Upper lobe of left lung (tissue), 6 donors: ENCODE data around the gene HS6ST2. TPM values are rescaled to one million over a fixed set of nuclear protein-coding genes. Genes with fewer than 3 reads are reported as not detected.

ENCODE experiments used
- ATAC-seq, 2 donors: fragments of 200-7000 bp; cut with Tn5 transposase; one replicate each; pipeline ENCODE4 v1.9.1; 2022; ENCODE audit warnings: mild to moderate bottlenecking in 2 of 2, moderate library complexity in 2 of 2; ENCODE audit not compliant: low FRiP score in 2 of 2
- DNase-seq, 2 donors: peaks; one replicate each; pipeline ENCODE4 v3.0.0-alpha.2; 2019 to 2020
- H3K27ac ChIP-seq, 4 donors: fragments of 200-600 bp; sonication (generic); one replicate each; pipeline ENCODE4 v1.5.1; 2016 to 2019
- H3K27me3 ChIP-seq, 4 donors: fragments of 200-600 bp; sonication (generic); one replicate each; pipeline ENCODE4 v1.5.1; 2017 to 2019
- H3K36me3 ChIP-seq, 4 donors: fragments of 200-600 bp; sonication (generic); one replicate each; pipeline ENCODE4 v1.5.1; 2016 to 2019
- H3K4me1 ChIP-seq, 4 donors: fragments of 200-600 bp; sonication (generic); one replicate each; pipeline ENCODE4 v1.5.1; 2018 to 2019
- H3K4me3 ChIP-seq, 4 donors: fragments of 200-600 bp; sonication (generic); one replicate each; pipeline ENCODE4 v1.5.1; 2017 to 2019; ENCODE audit warnings: mild to moderate bottlenecking in 2 of 4, moderate library complexity in 1 of 4
- H3K9me3 ChIP-seq, 4 donors: fragments of 200-600 bp; sonication (generic); one replicate each; pipeline ENCODE4 v1.5.1; 2018 to 2019
- CTCF ChIP-seq, 6 experiments: fragments of 450-650 bp in 4 of 6; fragments of 200-600 bp in 2 of 6; sonication (generic) in 2 of 6; IDR thresholded peaks; one replicate each; pipeline ENCODE4 v1.5.1; 2016 to 2019; ENCODE audit warnings: antibody characterized with exemption in 6 of 6
- EP300 ChIP-seq, 4 donors: sonication (generic); formaldehyde crosslinking; IDR thresholded peaks; one replicate each; pipeline ENCODE4 v1.5.1; 2017; ENCODE audit warnings: antibody characterized with exemption in 4 of 4, control low read depth in 2 of 4
- POLR2A ChIP-seq, 4 donors: fragments of 450-650 bp; IDR thresholded peaks; one replicate each; pipeline ENCODE4 v1.5.1; 2016 to 2017; ENCODE audit warnings: antibody characterized with exemption in 4 of 4, mild to moderate bottlenecking in 2 of 4
- POLR2AphosphoS5 ChIP-seq, 2 donors: sonication (generic); formaldehyde crosslinking; IDR thresholded peaks; one replicate each; pipeline ENCODE4 v1.5.1; 2017; ENCODE audit warnings: antibody characterized with exemption in 2 of 2
- WGBS, 2 donors: methylation state at CpG; one replicate each; pipeline ENCODE4 v1.1.5; 2017 to 2018; 5-methylcytosine and 5-hydroxymethylcytosine counted together
- total RNA-seq, 6 donors: library from RNA; depleted of rRNA in 4 of 6; stranded (reverse); fragments of >200 nt in 4 of 6; gene quantifications; one replicate each; pipeline versions ENCODE4 v1.1.0 to v1.2.1, GENCODE V29; 2016 to 2021
- donor health status: DM: no; HTN: no; CAD: no; lungs with moderate emphysema.
- donor health status: DM: no; HTN: yes; CAD: no; lungs with severe emphysema.

Gene HS6ST2
- total RNA-seq, 6 donors from 2014 or later = 0.30 to 2.5 (median 1.2) TPM

GRCh38 chrX:132957211-132958090 is 978 bp downstream of the HS6ST2 start:
- no peak for TF ChIP-seq EP300 (IDR thresholded peaks at IDR 0.05)
- TF ChIP-seq POLR2AphosphoS5 (IDR thresholded peaks at IDR 0.05) = no peak
- TF ChIP-seq CTCF (IDR thresholded peaks at IDR 0.05) = no peak
- TF ChIP-seq POLR2A (IDR thresholded peaks at IDR 0.05) = no peak

GRCh38 chrX:132956421-132957210 is 1.8 kb downstream of the HS6ST2 start:
- H3K9me3 ChIP-seq = no peaks in the 10 kb centered on the region
- ATAC-seq = peak in 1 of 2 donors; percentile 36
- peak overlapping the region in 3 of 4 donors; percentile 29 to 48 (median 44) for H3K4me3 ChIP-seq
- H3K4me1 ChIP-seq = peaks cover 9 to 24% (median 13%) of the 10 kb centered on the region in 4 donors
- peaks cover 0 to 30% (median 0%) of the 10 kb centered on the region in 4 donors for H3K27me3 ChIP-seq
- no peak overlapping the region for H3K27ac ChIP-seq
- no peaks in the 10 kb centered on the region for H3K36me3 ChIP-seq
- peak in 1 of 2 donors; percentile 70 for DNase-seq
- WGBS, 2 donors = 0 to 51% methylated on average over 4 to 55 of the region's 83 CpGs
- TF ChIP-seq POLR2A (IDR thresholded peaks at IDR 0.05) (no peak), POLR2AphosphoS5 (IDR thresholded peaks at IDR 0.05) (no peak), EP300 (IDR thresholded peaks at IDR 0.05) (no peak), CTCF (IDR thresholded peaks at IDR 0.05) (no peak)

More at GRCh38 chrX:132957211-132958090, 978 bp downstream of the HS6ST2 start:
- peaks cover 0 to 30% (median 0%) of the 10 kb centered on the region in 4 donors for H3K27me3 ChIP-seq
- H3K36me3 ChIP-seq = no peaks in the 10 kb centered on the region
- DNase-seq (peak in 1 of 2 donors; percentile 75), ATAC-seq (peak in 1 of 2 donors; percentile 59)
- no peak overlapping the region for H3K27ac ChIP-seq
- 50% methylated on average over 68 of the region's 87 CpGs; no CpG with 5 or more reads in 1 of the 2 donors for WGBS, 2 donors
- peaks cover 9 to 24% (median 13%) of the 10 kb centered on the region in 4 donors for H3K4me1 ChIP-seq
- H3K9me3 ChIP-seq = no peaks in the 10 kb centered on the region
- H3K4me3 ChIP-seq = peak overlapping the region; percentile 3 to 48 (median 36)

- no peaks in the 10 kb centered on the region for H3K36me3 ChIP-seq
- DNase-seq (no peak), ATAC-seq (no peak)
- TF ChIP-seq POLR2A (IDR thresholded peaks at IDR 0.05) = no peak
- H3K4me3 ChIP-seq = no peak overlapping the region
- H3K27ac ChIP-seq = no peak overlapping the region
- no peaks in the 10 kb centered on the region for H3K9me3 ChIP-seq
- peaks cover 9 to 24% (median 13%) of the 10 kb centered on the region in 4 donors for H3K4me1 ChIP-seq
- H3K27me3 ChIP-seq = peaks cover 0 to 30% (median 0%) of the 10 kb centered on the region in 4 donors
- 15 to 41% methylated on average over 4 to 11 of the region's 11 CpGs for WGBS, 2 donors
These were observed 2.7 kb downstream of the HS6ST2 start for GRCh38 chrX:132955690-132956089.

- Histone ChIP-seq H3K4me3 (no peak overlapping the region), H3K27ac (no peak overlapping the region), H3K36me3 (no peaks in the 10 kb centered on the region), H3K9me3 (no peaks in the 10 kb centered on the region), H3K4me1 (peaks cover 9 to 24% (median 13%) of the 10 kb centered on the region in 4 donors), H3K27me3 (peaks cover 0 to 27% (median 0%) of the 10 kb centered on the region in 4 donors)
- ATAC-seq (no peak), DNase-seq (no peak)
- WGBS, 2 donors = 69 to 95% methylated on average over 3 of the region's 3 CpGs
- TF ChIP-seq POLR2A (IDR thresholded peaks at IDR 0.05) (no peak), POLR2AphosphoS5 (IDR thresholded peaks at IDR 0.05) (no peak), EP300 (IDR thresholded peaks at IDR 0.05) (no peak), CTCF (IDR thresholded peaks at IDR 0.05) (no peak)
These were observed 4.1 kb downstream of the HS6ST2 start for GRCh38 chrX:132954323-132954722.

GRCh38 chrX:132953354-132953753 is 5.1 kb downstream of the HS6ST2 start:
- Histone ChIP-seq H3K4me3 (no peak overlapping the region), H3K27me3 (peaks cover 0 to 22% (median 0%) of the 10 kb centered on the region in 4 donors), H3K27ac (no peak overlapping the region), H3K36me3 (no peaks in the 10 kb centered on the region), H3K9me3 (no peaks in the 10 kb centered on the region), H3K4me1 (peaks cover 9 to 21% (median 13%) of the 10 kb centered on the region in 4 donors)
- DNase-seq (no peak), ATAC-seq (no peak)
- WGBS, 2 donors = 71 to 76% methylated on average over 6 to 7 of the region's 7 CpGs
- no peak for TF ChIP-seq EP300 (IDR thresholded peaks at IDR 0.05)
- no peak for TF ChIP-seq CTCF (IDR thresholded peaks at IDR 0.05)
- TF ChIP-seq POLR2AphosphoS5 (IDR thresholded peaks at IDR 0.05) = no peak
- TF ChIP-seq POLR2A (IDR thresholded peaks at IDR 0.05) = no peak
